IMR-90 (cell line): Measurements from ENCODE around the gene EVL. TPM values are rescaled to one million over a fixed set of nuclear protein-coding genes. Genes with fewer than 3 reads are reported as not detected.

ENCODE experiments used
- ATAC-seq: fragments of 200-7000 bp; cut with Tn5 transposase; 2 replicates; pipeline ENCODE4 v1.9.1; 2020; ENCODE audit warnings: low read depth, mild to moderate bottlenecking, moderate library complexity
- BruUV-seq: library from RNA; stranded (reverse); fragments of 400-500 nt; replicated peaks from 2 replicates; lab custom pipeline; 2021; lab: Mats Ljungman, UMichigan
- CTCF ChIA-PET: fragments of 300-600 bp; formaldehyde crosslinking; extraction: SDS; loops from one replicate; lab custom pipeline; 2021; ENCODE audit warnings: antibody characterized with exemption; lab: Yijun Ruan, JAX
- POLR2A ChIA-PET: fragments of 300-600 bp; sonication (Branson Sonifier 250); formaldehyde crosslinking; loops from one replicate; lab custom pipeline; 2022; ENCODE audit warnings: antibody characterized with exemption; ENCODE audit not compliant: unreplicated experiment; lab: Charles Lee
- DNase-seq: peaks from one replicate; pipeline ENCODE4 v3.0.0; 2013
- H2AFZ ChIP-seq: replicated peaks from 2 replicates; pipeline ENCODE3; 2013; ENCODE audit warnings: low read length, mild to moderate bottlenecking; ENCODE audit not compliant: poor library complexity
- H2AK5ac ChIP-seq: 2 replicates; pipeline ENCODE4 v1.6.1; 2013; ENCODE audit warnings: low read depth, low read length, inconsistent platforms
- H2AK9ac ChIP-seq: replicated peaks from 2 replicates; pipeline ENCODE3; 2013; ENCODE audit warnings: mild to moderate bottlenecking, low read depth, low read length, moderate library complexity; ENCODE audit not compliant: poor library complexity
- H2BK120ac ChIP-seq: 2 replicates; pipeline ENCODE4 v1.6.1; 2013; ENCODE audit warnings: low read depth, low read length, inconsistent platforms
- H2BK15ac ChIP-seq: 3 replicates; pipeline ENCODE4 v1.6.1; 2013; ENCODE audit warnings: low read depth, low read length, inconsistent platforms
- H2BK20ac ChIP-seq: 2 replicates; pipeline ENCODE4 v1.6.1; 2013; ENCODE audit warnings: low read depth, mild to moderate bottlenecking, inconsistent platforms, low read length, moderate library complexity
- H2BK5ac ChIP-seq: 2 replicates; pipeline ENCODE4 v1.6.1; 2013; ENCODE audit warnings: mild to moderate bottlenecking, low read depth, low read length, inconsistent platforms; ENCODE audit not compliant: poor library complexity, severe bottlenecking
- H3K14ac ChIP-seq: replicated peaks from 2 replicates; pipeline ENCODE4 v1.6.1; 2013; ENCODE audit warnings: low read depth, low read length, inconsistent platforms
- H3K18ac ChIP-seq: 2 replicates; pipeline ENCODE4 v1.6.1; 2013; ENCODE audit warnings: low read depth, low read length, control low read depth
- H3K23ac ChIP-seq: 2 replicates; pipeline ENCODE4 v1.6.1; 2013; ENCODE audit warnings: low read depth, low read length, inconsistent platforms
- H3K27ac ChIP-seq: 2 replicates; pipeline ENCODE4 v1.5.1; 2013; ENCODE audit warnings: mild to moderate bottlenecking, control low read depth, low read length; ENCODE audit not compliant: insufficient read depth
- H3K27me3 ChIP-seq: 2 replicates; pipeline ENCODE4 v1.6.1; 2013; ENCODE audit warnings: low read length; ENCODE audit not compliant: control insufficient read depth, insufficient read depth
- H3K36me3 ChIP-seq: 2 replicates; pipeline ENCODE4 v1.6.1; 2013; ENCODE audit warnings: low read length, mixed read lengths; ENCODE audit not compliant: control insufficient read depth, insufficient read depth
- H3K4ac ChIP-seq: 2 replicates; pipeline ENCODE4 v1.6.1; 2013; ENCODE audit warnings: low read depth, low read length, inconsistent platforms
- H3K4me1 ChIP-seq: 2 replicates; pipeline ENCODE4 v1.6.1; 2013; ENCODE audit warnings: low read length, mixed read lengths; ENCODE audit not compliant: control insufficient read depth, insufficient read depth
- H3K4me2 ChIP-seq: 2 replicates; pipeline ENCODE4 v1.6.1; 2013; ENCODE audit warnings: low read depth, mild to moderate bottlenecking, control low read depth, low read length, moderate library complexity
- H3K4me3 ChIP-seq: 2 replicates; pipeline ENCODE4 v1.5.1; 2013; ENCODE audit warnings: low read depth, mild to moderate bottlenecking, control low read depth, low read length, moderate library complexity; ENCODE audit not compliant: insufficient read depth
- H3K56ac ChIP-seq: 2 replicates; pipeline ENCODE4 v1.6.1; 2013; ENCODE audit warnings: low read length, inconsistent platforms; ENCODE audit not compliant: insufficient read depth; ENCODE audit errors: extremely low read depth
- H3K79me1 ChIP-seq, 2 experiments: 2 replicates each; pipeline ENCODE4 v1.6.1; 2013; ENCODE audit warnings: low read length in 2 of 2, inconsistent platforms in 1 of 2, low read depth in 1 of 2
- H3K9ac ChIP-seq: 2 replicates; pipeline ENCODE4 v1.6.1; 2013; ENCODE audit warnings: low read depth, low read length, control low read depth
- H3K9me1 ChIP-seq: 2 replicates; pipeline ENCODE4 v1.6.1; 2013; ENCODE audit warnings: low read length, inconsistent platforms; ENCODE audit not compliant: insufficient read depth
- H3K9me3 ChIP-seq: 2 replicates; pipeline ENCODE4 v1.6.1; 2013; ENCODE audit warnings: low read length; ENCODE audit not compliant: control insufficient read depth, insufficient read depth
- H4K20me1 ChIP-seq: 2 replicates; pipeline ENCODE4 v1.6.1; 2013; ENCODE audit warnings: low read length, inconsistent platforms; ENCODE audit not compliant: insufficient read depth
- H4K5ac ChIP-seq: 2 replicates; pipeline ENCODE4 v1.6.1; 2013; ENCODE audit warnings: mild to moderate bottlenecking, low read depth, low read length, control low read depth
- H4K8ac ChIP-seq, 2 experiments: 2 replicates each; pipeline ENCODE4 v1.6.1; 2013; ENCODE audit warnings: low read depth in 2 of 2, low read length in 2 of 2, control low read depth in 1 of 2, inconsistent platforms in 1 of 2
- H4K91ac ChIP-seq: 2 replicates; pipeline ENCODE4 v1.6.1; 2013; ENCODE audit warnings: low read depth, low read length, inconsistent platforms; ENCODE audit not compliant: insufficient read depth
- CHD1 ChIP-seq: IDR thresholded peaks from 2 replicates; pipeline ENCODE4 v1.6.1; 2012; ENCODE audit warnings: low read depth, low read length, improper control_type of control experiment
- MAZ ChIP-seq: IDR thresholded peaks from 2 replicates; pipeline ENCODE4 v1.6.1; 2012; ENCODE audit warnings: low read depth, mild to moderate bottlenecking, low read length, improper control_type of control experiment, moderate library complexity, borderline replicate concordance
- MXI1 ChIP-seq: IDR thresholded peaks from 2 replicates; pipeline ENCODE4 v1.6.1; 2012; ENCODE audit warnings: low read depth, mild to moderate bottlenecking, low read length, moderate library complexity, borderline replicate concordance
- NFE2L2 ChIP-seq: fragments of 150-350 bp; IDR thresholded peaks from 2 replicates; pipeline ENCODE4 v1.6.1; 2016; ENCODE audit warnings: low read depth, mild to moderate bottlenecking, low read length
- POLR2A ChIP-seq: IDR thresholded peaks from 2 replicates; pipeline ENCODE4 v1.6.1; 2012; ENCODE audit warnings: mild to moderate bottlenecking, low read depth, low read length
- RAD21 ChIP-seq: IDR thresholded peaks from 2 replicates; pipeline ENCODE4 v1.6.1; 2012; ENCODE audit warnings: low read length, improper control_type of control experiment
- SMC3 ChIP-seq: fragments of 150-350 bp; IDR thresholded peaks from 2 replicates; pipeline ENCODE4 v1.6.1; 2016; ENCODE audit warnings: low read depth, mild to moderate bottlenecking, antibody characterized with exemption, low read length, moderate library complexity
- WGBS, 2 experiments: methylation state at CpG; one replicate each; pipeline versions ENCODE4 v1.1.5 to v1.1.7; 2013; ENCODE audit warnings: missing lambda C conversion rate in 2 of 2; ENCODE audit not compliant: insufficient read length in 1 of 2; ENCODE audit errors: extremely low coverage in 2 of 2; 5-methylcytosine and 5-hydroxymethylcytosine counted together
- dilution Hi-C: fragments of 300-500 bp; cut with HindIII; formaldehyde crosslinking; loops from one replicate; pipeline ENCODE4 v1.14.3; 2018; ENCODE audit warnings: low sequenced_read_pairs; ENCODE audit not compliant: unreplicated experiment
- in situ Hi-C: fragments of 300-500 bp; cut with MboI; formaldehyde crosslinking; loops from 3 replicates; pipeline ENCODE4 v1.14.3; 2019; ENCODE audit warnings: low sequenced_read_pairs, inconsistent platforms, mixed read lengths
- intact Hi-C: fragments of 100-400 bp; cut with micrococcal nuclease; formaldehyde crosslinking; loops from 2 replicates; pipeline ENCODE4 v1.10.0; 2022
- polyA plus RNA-seq, 3 experiments: library from polyadenylated mRNA; depleted of rRNA; stranded (reverse); fragments of >200 nt; gene quantifications; 2 replicates each; pipeline ENCODE4 v1.2.3, GENCODE V29; 2012; ENCODE audit warnings: low replicate concordance in 1 of 3
- total RNA-seq: library from RNA; depleted of rRNA; stranded (reverse); fragments of >200 nt; gene quantifications from 2 replicates; pipeline ENCODE4 v1.2.3, GENCODE V29; 2012
- TF ChIP-seq, protein P1 (sequence below): fragments of 150-350 bp; IDR thresholded peaks from 2 replicates; pipeline ENCODE4 v1.6.1; 2016; ENCODE audit warnings: low read depth, mild to moderate bottlenecking, low read length, moderate library complexity, borderline replicate concordance
- TF ChIP-seq, protein P2 (sequence below): conservative IDR thresholded peaks from 2 replicates; pipeline ENCODE4 v1.5.1; 2012; ENCODE audit warnings: mild to moderate bottlenecking, low read depth, low read length, improper control_type of control experiment
- TF ChIP-seq, protein P3 (sequence below): fragments of 150-350 bp; IDR thresholded peaks from 2 replicates; pipeline ENCODE4 v1.6.1; 2017; ENCODE audit warnings: mild to moderate bottlenecking, antibody characterized with exemption, low read length, low read depth

EVL gene
- total and polyA plus RNA-seq, 2 of the 4 experiments (the other 2 are of a cell fraction): 7.2 to 36.5 TPM

DNA sequence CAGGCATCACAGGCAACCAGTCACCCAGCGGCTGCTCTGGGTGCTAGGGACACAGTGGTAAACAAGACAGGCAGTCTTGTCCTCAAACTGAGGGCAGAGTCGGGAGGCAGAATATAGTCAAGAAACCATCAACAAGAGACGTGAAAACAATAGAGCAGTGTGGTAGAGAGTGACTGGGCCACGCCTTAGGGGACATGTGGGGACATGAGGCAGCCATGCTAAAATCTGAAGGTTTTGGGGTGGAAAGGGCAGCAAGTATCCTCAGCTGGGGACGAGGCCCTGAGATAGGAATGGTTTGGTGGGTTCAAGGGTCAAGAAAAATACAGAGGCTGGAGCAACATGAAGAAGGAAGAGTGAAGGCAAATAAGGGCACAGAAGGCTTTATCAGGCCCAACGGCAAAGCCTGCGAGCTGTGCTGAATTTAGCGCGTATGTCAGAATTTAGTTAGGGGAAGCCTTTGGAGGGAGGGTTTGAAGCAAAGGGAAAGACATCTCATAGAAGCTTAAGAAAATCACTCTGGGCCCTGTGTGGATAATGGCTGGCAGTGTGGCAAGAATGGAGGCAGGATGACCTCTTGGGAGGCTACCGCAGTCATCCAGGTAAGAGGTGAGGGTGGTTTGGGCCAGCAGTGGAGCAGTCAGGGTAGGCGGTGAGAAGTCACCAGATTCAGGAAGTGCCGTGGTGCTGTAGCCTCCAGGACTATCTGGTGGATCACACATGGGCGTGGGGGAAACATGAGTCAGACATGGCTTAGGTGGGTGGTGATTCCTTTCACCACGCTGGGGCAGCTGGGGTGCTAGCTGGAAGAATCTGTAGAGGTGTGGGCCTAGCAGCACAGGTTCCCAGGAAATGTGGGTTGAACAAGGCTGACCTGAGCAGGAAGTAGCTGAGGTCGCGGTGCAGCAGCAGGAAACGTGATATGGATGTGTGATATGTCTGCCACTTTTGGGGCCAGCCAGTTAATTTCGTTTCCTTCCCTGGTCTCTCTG, 3.0 kb downstream of the EVL start:
- Histone ChIP-seq H2BK120ac (no peak overlapping the region), H2AFZ (peak overlapping the region; percentile 47), H3K4ac (no peak overlapping the region), H2BK20ac (no peak overlapping the region), H4K20me1 (no peaks in the 10 kb centered on the region), H4K5ac (no peak overlapping the region), H3K4me2 (no peak overlapping the region), H3K9ac (no peak overlapping the region), H3K4me1 (no peaks in the 10 kb centered on the region), H3K14ac (no peak overlapping the region; the same call in 1 of the 2 replicates), H2BK15ac (no peak overlapping the region), H4K91ac (no peak overlapping the region), H3K79me1 (peaks cover 3 to 17% of the 10 kb centered on the region in 2 experiments; a peak in 2 of 4 replicates), H4K8ac (no peak overlapping the region), H3K4me3 (no peak overlapping the region), H3K18ac (no peak overlapping the region), H3K9me3 (no peaks in the 10 kb centered on the region), H3K27me3 (no peaks in the 10 kb centered on the region), H3K56ac (no peak overlapping the region), H2AK9ac (peak overlapping the region; percentile 77), H2AK5ac (no peak overlapping the region), H3K36me3 (no peaks in the 10 kb centered on the region), H3K9me1 (no peaks in the 10 kb centered on the region; the same call in 1 of the 2 replicates), H3K23ac (no peak overlapping the region), H3K27ac (no peak overlapping the region), H2BK5ac (no peak overlapping the region)
- POLR2A ChIA-PET: no interaction called here
- DNase-seq (peak; percentile 50), ATAC-seq (no peak)
- intact Hi-C loops: no loop called here
- WGBS, 2 experiments: 83% methylated on average over 9 of the region's 18 CpGs; no CpG with 5 or more reads in 1 of the 2 experiments
- CTCF ChIA-PET: no interaction called here
- in situ Hi-C loops: no loop called here
- BruUV-seq: no TSS peak
- dilution Hi-C loops: no loop called here
- TF ChIP-seq POLR2A: no peak
- TF ChIP-seq MAZ: no peak
- TF ChIP-seq SMC3: no peak
- no peak for TF ChIP-seq RAD21
- no peak for TF ChIP-seq MXI1
- TF ChIP-seq, protein P1, sequence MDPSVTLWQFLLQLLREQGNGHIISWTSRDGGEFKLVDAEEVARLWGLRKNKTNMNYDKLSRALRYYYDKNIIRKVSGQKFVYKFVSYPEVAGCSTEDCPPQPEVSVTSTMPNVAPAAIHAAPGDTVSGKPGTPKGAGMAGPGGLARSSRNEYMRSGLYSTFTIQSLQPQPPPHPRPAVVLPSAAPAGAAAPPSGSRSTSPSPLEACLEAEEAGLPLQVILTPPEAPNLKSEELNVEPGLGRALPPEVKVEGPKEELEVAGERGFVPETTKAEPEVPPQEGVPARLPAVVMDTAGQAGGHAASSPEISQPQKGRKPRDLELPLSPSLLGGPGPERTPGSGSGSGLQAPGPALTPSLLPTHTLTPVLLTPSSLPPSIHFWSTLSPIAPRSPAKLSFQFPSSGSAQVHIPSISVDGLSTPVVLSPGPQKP: no peak
- no peak for TF ChIP-seq NFE2L2
- TF ChIP-seq, protein P2, sequence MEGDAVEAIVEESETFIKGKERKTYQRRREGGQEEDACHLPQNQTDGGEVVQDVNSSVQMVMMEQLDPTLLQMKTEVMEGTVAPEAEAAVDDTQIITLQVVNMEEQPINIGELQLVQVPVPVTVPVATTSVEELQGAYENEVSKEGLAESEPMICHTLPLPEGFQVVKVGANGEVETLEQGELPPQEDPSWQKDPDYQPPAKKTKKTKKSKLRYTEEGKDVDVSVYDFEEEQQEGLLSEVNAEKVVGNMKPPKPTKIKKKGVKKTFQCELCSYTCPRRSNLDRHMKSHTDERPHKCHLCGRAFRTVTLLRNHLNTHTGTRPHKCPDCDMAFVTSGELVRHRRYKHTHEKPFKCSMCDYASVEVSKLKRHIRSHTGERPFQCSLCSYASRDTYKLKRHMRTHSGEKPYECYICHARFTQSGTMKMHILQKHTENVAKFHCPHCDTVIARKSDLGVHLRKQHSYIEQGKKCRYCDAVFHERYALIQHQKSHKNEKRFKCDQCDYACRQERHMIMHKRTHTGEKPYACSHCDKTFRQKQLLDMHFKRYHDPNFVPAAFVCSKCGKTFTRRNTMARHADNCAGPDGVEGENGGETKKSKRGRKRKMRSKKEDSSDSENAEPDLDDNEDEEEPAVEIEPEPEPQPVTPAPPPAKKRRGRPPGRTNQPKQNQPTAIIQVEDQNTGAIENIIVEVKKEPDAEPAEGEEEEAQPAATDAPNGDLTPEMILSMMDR: no peak
- TF ChIP-seq, protein P3, sequence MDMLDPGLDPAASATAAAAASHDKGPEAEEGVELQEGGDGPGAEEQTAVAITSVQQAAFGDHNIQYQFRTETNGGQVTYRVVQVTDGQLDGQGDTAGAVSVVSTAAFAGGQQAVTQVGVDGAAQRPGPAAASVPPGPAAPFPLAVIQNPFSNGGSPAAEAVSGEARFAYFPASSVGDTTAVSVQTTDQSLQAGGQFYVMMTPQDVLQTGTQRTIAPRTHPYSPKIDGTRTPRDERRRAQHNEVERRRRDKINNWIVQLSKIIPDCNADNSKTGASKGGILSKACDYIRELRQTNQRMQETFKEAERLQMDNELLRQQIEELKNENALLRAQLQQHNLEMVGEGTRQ: no peak
- no peak for TF ChIP-seq CHD1
